GM20000 (cell line): ENCODE results near the gene ITGAD.

ENCODE experiments used
- DNase-seq: peaks from one replicate; pipeline ENCODE4 v3.0.0; 2012; ENCODE audit warnings: low spot score
- TF ChIP-seq, protein P1 (sequence below): IDR thresholded peaks from 2 replicates; pipeline ENCODE4 v1.5.1; 2012; ENCODE audit warnings: mild to moderate bottlenecking, control low read depth; ENCODE audit errors: extremely low read depth, missing control alignments

Gene ITGAD

GRCh38 chr16:31471875-31472708 is 79.0 kb downstream of the ITGAD start, which contains the start of gene TGFB1I1:
Gene TGFB1I1, plus strand, starts transcription at chr16:31472152. Its CDS starts 37 bp downstream, at chr16:31472189.
- TF ChIP-seq, protein P1, sequence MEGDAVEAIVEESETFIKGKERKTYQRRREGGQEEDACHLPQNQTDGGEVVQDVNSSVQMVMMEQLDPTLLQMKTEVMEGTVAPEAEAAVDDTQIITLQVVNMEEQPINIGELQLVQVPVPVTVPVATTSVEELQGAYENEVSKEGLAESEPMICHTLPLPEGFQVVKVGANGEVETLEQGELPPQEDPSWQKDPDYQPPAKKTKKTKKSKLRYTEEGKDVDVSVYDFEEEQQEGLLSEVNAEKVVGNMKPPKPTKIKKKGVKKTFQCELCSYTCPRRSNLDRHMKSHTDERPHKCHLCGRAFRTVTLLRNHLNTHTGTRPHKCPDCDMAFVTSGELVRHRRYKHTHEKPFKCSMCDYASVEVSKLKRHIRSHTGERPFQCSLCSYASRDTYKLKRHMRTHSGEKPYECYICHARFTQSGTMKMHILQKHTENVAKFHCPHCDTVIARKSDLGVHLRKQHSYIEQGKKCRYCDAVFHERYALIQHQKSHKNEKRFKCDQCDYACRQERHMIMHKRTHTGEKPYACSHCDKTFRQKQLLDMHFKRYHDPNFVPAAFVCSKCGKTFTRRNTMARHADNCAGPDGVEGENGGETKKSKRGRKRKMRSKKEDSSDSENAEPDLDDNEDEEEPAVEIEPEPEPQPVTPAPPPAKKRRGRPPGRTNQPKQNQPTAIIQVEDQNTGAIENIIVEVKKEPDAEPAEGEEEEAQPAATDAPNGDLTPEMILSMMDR, result no peak
- peak; percentile 67 for DNase-seq

DNA sequence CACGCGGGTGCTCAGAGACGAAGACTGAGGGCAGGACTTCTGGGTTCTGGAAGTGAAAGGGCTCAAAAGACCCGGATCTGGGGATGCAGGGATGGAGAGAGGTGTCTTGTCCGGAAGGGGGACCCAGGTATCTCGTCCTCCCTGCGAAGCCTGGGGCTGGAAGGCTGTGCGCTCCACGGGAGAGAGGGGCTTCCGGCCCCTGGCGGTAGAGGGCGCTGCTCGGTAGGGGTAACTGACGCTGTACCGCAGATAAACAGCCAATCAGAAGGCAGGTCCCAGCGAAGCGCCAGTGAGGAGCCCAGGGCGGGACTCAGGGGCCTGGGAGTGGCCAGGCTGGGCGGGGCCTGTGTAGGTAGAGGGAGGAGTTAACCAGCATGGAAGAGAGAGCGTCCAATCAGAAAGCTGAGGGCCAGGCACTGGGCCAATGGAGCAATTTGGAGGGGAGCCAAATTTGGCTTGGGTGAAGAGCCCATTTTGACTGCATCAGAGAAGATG is 79.6 kb downstream of the ITGAD start:
- TF ChIP-seq, protein P1, result no peak
- DNase-seq, result peak; percentile 67

DNA sequence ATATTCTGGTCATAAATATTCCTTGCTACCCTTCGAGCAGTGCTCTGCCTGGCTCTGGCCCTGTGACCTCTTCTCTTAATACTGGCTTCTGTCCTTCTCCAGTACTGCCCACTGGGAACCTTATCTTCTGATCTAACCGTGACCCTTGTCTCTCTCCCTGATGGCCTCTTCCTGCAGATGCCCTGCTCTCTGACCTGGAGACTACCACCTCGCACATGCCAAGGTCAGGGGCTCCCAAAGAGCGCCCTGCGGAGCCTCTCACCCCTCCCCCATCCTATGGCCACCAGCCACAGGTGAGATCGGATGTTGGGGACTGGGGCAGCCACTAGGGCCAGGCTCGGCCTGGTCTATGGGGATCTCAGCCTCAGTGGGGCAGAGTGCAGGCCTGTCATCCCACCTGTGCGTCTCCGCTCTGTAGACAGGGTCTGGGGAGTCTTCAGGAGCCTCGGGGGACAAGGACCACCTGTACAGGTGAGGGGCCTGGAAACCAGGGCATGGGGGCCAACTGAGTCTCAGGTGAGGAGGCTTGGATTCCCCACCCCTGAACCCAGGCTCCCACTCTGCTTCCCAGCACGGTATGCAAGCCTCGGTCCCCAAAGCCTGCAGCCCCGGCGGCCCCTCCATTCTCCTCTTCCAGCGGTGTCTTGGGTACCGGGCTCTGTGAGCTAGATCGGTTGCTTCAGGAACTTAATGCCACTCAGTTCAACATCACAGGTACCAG is 80.3 kb downstream of the ITGAD start:
- TF ChIP-seq, protein P1, result no peak
- DNase-seq, result no peak

DNA sequence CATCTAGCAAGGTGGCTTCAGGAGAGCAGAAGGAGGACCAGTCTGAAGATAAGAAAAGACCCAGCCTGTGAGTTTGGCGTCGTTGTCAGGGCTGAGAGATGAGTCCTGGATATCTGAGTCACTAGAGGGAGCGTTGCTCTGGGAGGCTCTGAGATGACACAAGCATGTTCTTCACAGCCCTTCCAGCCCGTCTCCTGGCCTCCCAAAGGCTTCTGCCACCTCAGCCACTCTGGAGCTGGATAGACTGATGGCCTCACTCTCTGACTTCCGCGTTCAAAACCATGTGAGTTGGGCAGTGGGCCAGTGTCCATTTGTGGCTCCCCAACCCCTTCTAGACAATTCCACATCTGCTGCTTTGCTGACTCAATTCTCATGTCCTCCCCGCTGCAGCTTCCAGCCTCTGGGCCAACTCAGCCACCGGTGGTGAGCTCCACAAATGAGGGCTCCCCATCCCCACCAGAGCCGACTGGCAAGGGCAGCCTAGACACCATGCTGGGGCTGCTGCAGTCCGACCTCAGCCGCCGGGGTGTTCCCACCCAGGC is 81.1 kb downstream of the ITGAD start:
- DNase-seq, result no peak
- TF ChIP-seq, protein P1, result no peak

DNA sequence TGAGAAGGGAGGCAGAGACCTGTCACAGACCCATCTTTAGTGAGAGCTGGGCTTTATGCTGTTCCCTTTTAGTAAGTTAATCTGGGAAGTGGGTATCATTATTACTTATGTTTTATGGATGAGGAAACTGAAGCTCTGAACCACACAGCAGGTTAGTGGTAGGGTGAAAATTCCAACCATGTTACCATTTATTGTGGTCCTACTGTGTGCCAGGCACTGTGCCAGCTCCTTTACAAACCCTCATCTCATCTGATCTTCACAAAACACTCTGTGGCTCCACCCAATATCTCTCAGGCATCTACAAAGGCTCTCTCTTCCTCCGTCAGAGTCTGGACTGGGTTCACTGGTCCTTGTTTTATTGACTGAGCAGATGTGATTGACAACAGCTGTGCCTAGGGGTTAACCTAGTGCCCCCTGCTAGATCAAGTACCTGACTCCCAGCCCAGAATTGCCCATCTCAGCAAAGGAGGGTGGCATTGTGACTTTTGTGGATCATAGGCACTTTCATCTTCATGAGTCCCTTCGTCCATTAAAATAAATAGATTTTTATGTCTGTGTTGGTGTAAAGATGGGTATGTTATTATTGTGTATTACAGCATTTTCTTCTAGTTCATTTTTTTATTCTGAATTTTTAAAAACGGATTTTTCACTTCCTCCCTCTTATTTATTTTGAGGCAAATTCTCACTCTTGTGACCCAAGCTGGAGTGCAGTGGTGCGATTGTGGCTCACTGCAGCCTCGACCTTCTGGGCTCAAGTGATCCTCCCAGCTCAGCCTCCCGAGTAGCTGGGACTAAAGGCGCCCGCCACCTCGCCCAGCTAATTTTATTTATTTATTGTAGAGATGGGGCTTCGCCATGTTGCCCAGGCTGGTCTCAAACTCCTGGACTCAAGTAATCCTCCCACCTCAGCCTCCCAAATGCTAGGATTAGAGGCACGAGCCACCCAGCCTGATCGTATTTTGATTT is 81.9 kb downstream of the ITGAD start:
- no peak for DNase-seq
- TF ChIP-seq, protein P1, result no peak

DNA sequence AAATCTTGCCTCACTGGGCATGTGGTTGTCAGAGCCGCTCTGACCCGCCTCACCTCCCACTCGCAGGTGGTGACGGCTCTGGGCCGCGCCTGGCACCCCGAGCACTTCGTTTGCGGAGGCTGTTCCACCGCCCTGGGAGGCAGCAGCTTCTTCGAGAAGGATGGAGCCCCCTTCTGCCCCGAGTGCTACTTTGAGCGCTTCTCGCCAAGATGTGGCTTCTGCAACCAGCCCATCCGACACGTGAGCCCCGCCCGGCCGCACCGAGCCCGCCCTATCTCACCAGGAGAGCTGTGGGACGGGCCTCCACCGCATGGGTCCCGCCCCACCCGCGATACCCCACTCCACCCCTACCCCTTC is 82.8 kb downstream of the ITGAD start:
- TF ChIP-seq, protein P1, result no peak
- no peak for DNase-seq
